Progenitor cell of endocrine pancreas (in vitro differentiated cells): ENCODE data around the gene LRFN5. TPM values are rescaled to one million over a fixed set of nuclear protein-coding genes. Genes with fewer than 3 reads are reported as not detected.

ENCODE experiments used
- DNase-seq: peaks from one replicate; pipeline ENCODE4 v3.0.0; 2021; ENCODE audit warnings: low spot score; ENCODE audit not compliant: unreplicated experiment
- H3K27ac Mint-ChIP-seq: 2 replicates; pipeline ENCODE4 v1.8.0; 2021; ENCODE audit warnings: mild to moderate bottlenecking, moderate library complexity, mixed read lengths
- H3K27me3 Mint-ChIP-seq: 2 replicates; pipeline ENCODE4 v1.8.0; 2021; ENCODE audit warnings: mixed read lengths
- H3K36me3 Mint-ChIP-seq: 2 replicates; pipeline ENCODE4 v1.8.0; 2022; ENCODE audit warnings: mixed read lengths; ENCODE audit not compliant: insufficient read depth
- H3K4me1 Mint-ChIP-seq: 2 replicates; pipeline ENCODE4 v1.8.0; 2021; ENCODE audit warnings: low read depth, mixed read lengths
- H3K4me3 Mint-ChIP-seq: 2 replicates; pipeline ENCODE4 v1.8.0; 2021; ENCODE audit warnings: low read depth, mild to moderate bottlenecking, moderate library complexity, mixed read lengths
- H3K9me3 Mint-ChIP-seq: 2 replicates; pipeline ENCODE4 v1.8.0; 2021; ENCODE audit warnings: low read depth, mixed read lengths
- CTCF ChIP-seq: fragments of 200-600 bp; sonication (generic); IDR thresholded peaks from one replicate; pipeline ENCODE4 v1.5.0; 2021; ENCODE audit warnings: antibody characterized with exemption, mild to moderate bottlenecking; ENCODE audit not compliant: unreplicated experiment
- total RNA-seq: library from RNA; stranded (reverse); gene quantifications from 2 replicates; pipeline ENCODE4 v1.2.1, GENCODE V29; 2021

LRFN5 gene
- total RNA-seq, 1 donor from 2014 or later, result 0.46 TPM

- H3K36me3 Mint-ChIP-seq, result no peaks in the 10 kb centered on the region
- H3K4me3 Mint-ChIP-seq, result no peak overlapping the region
- no peak overlapping the region for H3K27ac Mint-ChIP-seq
- peaks cover 7% of the 10 kb centered on the region for H3K9me3 Mint-ChIP-seq
- no peak for DNase-seq
- no peak for TF ChIP-seq CTCF
- H3K4me1 Mint-ChIP-seq, result no peaks in the 10 kb centered on the region
- no peaks in the 10 kb centered on the region for H3K27me3 Mint-ChIP-seq
These were observed 266.4 kb downstream of the LRFN5 start for GRCh38 chr14:41872931-41873685.

GRCh38 chr14:41873686-41874317 lies 267.1 kb downstream of the LRFN5 start:
- Mint-ChIP-seq H3K27ac (no peak overlapping the region), H3K4me1 (no peaks in the 10 kb centered on the region), H3K36me3 (no peaks in the 10 kb centered on the region), H3K4me3 (no peak overlapping the region), H3K9me3 (peaks cover 7% of the 10 kb centered on the region), H3K27me3 (no peaks in the 10 kb centered on the region)
- TF ChIP-seq CTCF, result no peak
- DNase-seq, result no peak

- TF ChIP-seq CTCF, result no peak
- Mint-ChIP-seq H3K4me3 (no peak overlapping the region), H3K9me3 (peaks cover 1% of the 10 kb centered on the region), H3K27ac (no peak overlapping the region), H3K27me3 (no peaks in the 10 kb centered on the region), H3K4me1 (no peaks in the 10 kb centered on the region), H3K36me3 (no peaks in the 10 kb centered on the region)
- no peak for DNase-seq
These were observed 268.4 kb downstream of the LRFN5 start for GRCh38 chr14:41875116-41875515.

GRCh38 chr14:41878321-41878720 lies 271.6 kb downstream of the LRFN5 start:
- Mint-ChIP-seq H3K36me3 (no peaks in the 10 kb centered on the region), H3K4me3 (no peak overlapping the region)

GRCh38 chr14:41891624-41892023 lies 284.9 kb downstream of the LRFN5 start:
- TF ChIP-seq CTCF, result no peak
- no peaks in the 10 kb centered on the region for H3K4me1 Mint-ChIP-seq
- no peak overlapping the region for H3K27ac Mint-ChIP-seq
- no peaks in the 10 kb centered on the region for H3K9me3 Mint-ChIP-seq
- no peak for DNase-seq
- H3K27me3 Mint-ChIP-seq, result no peaks in the 10 kb centered on the region
- H3K4me3 Mint-ChIP-seq, result no peak overlapping the region
- H3K36me3 Mint-ChIP-seq, result no peaks in the 10 kb centered on the region

More at GRCh38 chr14:41878321-41878720, 271.6 kb downstream of the LRFN5 start:
- TF ChIP-seq CTCF, result no peak
- no peaks in the 10 kb centered on the region for H3K4me1 Mint-ChIP-seq
- H3K9me3 Mint-ChIP-seq, result no peaks in the 10 kb centered on the region
- no peaks in the 10 kb centered on the region for H3K27me3 Mint-ChIP-seq
- DNase-seq, result no peak
- H3K27ac Mint-ChIP-seq, result no peak overlapping the region
